Endothelial cell of umbilical vein (primary cell): Measurements from ENCODE around the gene TM9SF2.

Experiments
- POLR2A ChIP-seq: IDR thresholded peaks from 2 replicates; pipeline ENCODE4 v1.6.1; 2012; ENCODE audit warnings: low read depth, mild to moderate bottlenecking, control low read depth, low read length
- TF ChIP-seq, protein P1 (sequence below), 2 donors: IDR thresholded peaks; 1 replicate in 1 of 2; 2 replicates in 1 of 2; pipeline ENCODE4 v1.5.1; 2011; ENCODE audit warnings: low read length in 2 of 2, mild to moderate bottlenecking in 2 of 2, moderate library complexity in 2 of 2, control low read depth in 1 of 2, inconsistent platforms in 1 of 2, low read depth in 1 of 2; ENCODE audit not compliant: insufficient read depth in 1 of 2; ENCODE audit errors: extremely low read depth in 1 of 2

DNA sequence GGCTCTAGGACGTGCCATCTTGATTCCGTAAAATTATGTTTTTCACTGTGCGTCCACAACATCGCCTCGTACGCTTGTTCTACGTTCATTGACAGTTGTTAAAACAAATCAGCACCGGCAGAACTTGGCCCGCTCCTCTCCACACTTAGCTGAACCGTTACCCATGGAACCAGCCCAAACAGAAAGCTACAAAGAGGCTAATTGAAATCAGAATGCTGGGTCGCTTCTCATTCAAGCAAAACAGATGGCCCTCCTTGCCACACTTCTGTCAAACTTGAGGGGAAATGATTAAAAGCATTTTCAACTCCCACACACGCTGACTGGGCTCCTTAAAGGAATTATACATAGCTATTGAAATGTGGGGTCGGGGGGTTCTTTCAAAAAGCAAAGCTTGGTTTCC is 71.6 kb downstream of the TM9SF2 start:
- no peak for TF ChIP-seq POLR2A
- TF ChIP-seq, protein P1, sequence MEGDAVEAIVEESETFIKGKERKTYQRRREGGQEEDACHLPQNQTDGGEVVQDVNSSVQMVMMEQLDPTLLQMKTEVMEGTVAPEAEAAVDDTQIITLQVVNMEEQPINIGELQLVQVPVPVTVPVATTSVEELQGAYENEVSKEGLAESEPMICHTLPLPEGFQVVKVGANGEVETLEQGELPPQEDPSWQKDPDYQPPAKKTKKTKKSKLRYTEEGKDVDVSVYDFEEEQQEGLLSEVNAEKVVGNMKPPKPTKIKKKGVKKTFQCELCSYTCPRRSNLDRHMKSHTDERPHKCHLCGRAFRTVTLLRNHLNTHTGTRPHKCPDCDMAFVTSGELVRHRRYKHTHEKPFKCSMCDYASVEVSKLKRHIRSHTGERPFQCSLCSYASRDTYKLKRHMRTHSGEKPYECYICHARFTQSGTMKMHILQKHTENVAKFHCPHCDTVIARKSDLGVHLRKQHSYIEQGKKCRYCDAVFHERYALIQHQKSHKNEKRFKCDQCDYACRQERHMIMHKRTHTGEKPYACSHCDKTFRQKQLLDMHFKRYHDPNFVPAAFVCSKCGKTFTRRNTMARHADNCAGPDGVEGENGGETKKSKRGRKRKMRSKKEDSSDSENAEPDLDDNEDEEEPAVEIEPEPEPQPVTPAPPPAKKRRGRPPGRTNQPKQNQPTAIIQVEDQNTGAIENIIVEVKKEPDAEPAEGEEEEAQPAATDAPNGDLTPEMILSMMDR (IDR thresholded peaks at IDR 0.05; ENCODE audit: extremely low read depth in 1 of 2, insufficient read depth in 1 of 2, low read depth in 1 of 2, low read length in 2 of 2): no peak
